NT2/D1 (cell line): Measurements from ENCODE around the gene OCIAD1.

Experiments used
- SUZ12 ChIP-seq: IDR thresholded peaks from 2 replicates; pipeline ENCODE4 v1.6.1; 2011; ENCODE audit not compliant: insufficient read length, insufficient read depth; ENCODE audit errors: extremely low read depth
- YY1 ChIP-seq: IDR thresholded peaks from 2 replicates; pipeline ENCODE4 v1.6.1; 2011; ENCODE audit not compliant: insufficient read length, insufficient read depth

DNA sequence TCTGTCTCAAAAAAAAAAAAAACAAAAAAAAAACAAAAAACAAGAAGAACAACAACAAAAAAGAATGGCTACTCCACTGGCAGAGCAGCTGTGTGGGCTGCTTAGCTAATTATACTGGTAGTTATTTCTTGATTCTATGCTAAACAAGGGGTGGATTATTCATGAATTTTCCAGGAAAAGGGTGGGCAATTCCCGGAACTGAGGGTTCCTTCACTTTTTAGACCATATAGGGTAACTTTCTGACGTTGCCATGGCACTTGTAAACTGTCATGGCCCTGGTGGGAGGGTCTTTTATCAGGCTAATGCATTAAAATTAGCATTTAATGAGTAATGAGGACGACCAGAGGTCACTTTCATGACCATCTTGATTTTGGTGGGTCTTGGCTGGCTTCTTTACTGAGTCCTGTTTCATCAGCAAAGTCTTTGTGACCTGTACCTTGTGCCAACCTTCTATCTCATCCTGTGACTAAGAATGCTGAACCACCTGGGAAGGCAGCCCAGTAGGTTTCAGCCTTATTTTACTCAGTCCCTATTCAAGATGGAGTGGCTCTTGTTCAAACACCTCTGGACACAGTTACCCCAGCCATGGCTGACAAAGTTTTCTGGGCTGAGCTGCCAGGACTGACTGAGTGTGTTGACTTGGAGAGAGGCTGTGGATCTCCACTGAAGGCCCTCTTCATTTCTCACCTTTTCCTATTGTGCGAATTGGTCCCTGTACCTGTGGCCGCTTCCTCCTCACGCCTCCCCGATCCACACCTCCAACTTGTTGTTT lies 77.0 kb downstream of the OCIAD1 start:
- no peak for TF ChIP-seq YY1
- no peak for TF ChIP-seq SUZ12
